HG03469 (cell line): ENCODE results near the gene NOC4L.

Experiments
- ATAC-seq: cut with Tn5 transposase; IDR thresholded peaks from one replicate; pipeline ENCODE4 v1.9.1; 2021; ENCODE audit warnings: mild to moderate bottlenecking, moderate library complexity, moderate number of reproducible peaks; ENCODE audit not compliant: unreplicated experiment

The NOC4L gene

DNA sequence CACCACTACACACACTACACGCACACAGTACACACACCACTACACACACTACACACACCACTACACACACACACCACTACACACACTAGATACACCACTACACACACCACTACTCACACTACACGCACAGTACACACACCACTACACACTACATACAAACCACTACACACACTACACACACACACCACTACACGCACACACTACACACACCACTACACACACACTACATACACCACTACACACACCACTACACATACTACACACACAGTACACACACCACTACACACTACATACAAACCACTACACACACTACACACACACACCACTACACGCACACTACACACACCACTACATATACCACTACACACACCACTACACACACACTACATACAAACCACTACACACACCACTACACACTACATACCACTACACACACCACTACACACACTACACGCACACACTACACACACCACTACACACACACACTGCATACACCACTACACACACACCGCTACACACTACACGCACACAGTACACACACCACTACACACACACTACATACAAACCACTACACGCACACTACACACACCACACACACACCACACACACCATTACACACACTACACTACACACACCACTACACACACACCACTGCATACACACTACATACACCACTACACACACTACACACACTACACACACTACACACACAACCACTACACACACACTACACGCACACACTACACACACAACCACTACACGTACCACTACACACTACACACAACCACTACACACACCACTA, 11.7 kb downstream of the NOC4L start:
- no peak for ATAC-seq

GRCh38 chr12:132156573-132157325, 12.5 kb downstream of the NOC4L start:
- ATAC-seq = no peak

- no peak for ATAC-seq
These were observed 13.6 kb downstream of the NOC4L start for GRCh38 chr12:132157733-132158409.

- ATAC-seq = no peak
These were observed 14.7 kb downstream of the NOC4L start for GRCh38 chr12:132158677-132159554.

- no peak for ATAC-seq
These were observed 15.3 kb downstream of the NOC4L start for GRCh38 chr12:132159555-132160003.

DNA sequence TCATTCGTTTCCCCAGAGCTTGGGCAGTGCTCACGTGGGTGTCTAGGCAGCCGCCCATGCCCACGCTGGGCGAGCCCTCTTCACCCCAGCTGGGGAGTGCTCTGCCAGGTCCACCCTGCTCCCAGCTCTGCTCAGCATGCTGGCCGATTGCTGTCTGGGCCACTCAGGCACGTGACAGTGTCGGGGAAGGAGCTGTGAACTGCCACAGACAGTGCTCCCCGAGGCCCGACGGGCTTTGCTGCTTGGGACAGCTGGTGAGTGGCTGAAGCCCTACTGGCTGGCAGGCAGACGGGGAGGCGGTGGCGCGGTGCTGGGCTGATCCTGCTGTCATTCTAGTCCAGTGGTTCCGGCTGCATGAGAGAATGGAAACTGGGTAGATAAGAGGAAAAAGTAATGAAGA, 15.8 kb downstream of the NOC4L start:
- no peak for ATAC-seq

DNA sequence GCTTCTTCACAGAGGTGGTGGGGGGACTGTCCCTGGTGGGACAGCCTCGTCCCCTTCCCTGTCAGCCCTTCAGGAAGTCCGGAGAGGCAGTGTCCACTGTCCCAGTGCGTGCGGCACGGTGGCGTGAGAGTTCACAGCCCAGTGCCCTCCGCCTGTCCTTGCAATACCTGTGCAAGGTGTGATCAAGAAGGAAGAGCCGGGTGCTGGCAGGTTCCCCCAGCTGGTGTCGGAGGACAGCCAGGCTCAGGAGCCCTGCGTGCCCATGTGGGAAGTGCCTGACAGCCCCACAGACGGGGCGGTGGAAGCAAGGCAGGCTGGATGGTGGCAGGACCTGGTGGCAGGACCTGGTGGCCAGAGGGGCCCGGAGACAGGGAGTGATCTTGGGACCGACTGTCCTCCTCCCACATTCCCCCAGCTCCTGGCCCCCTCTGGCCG, 16.4 kb downstream of the NOC4L start:
- no peak for ATAC-seq

- ATAC-seq = no peak
These were observed 17.0 kb downstream of the NOC4L start for GRCh38 chr12:132161036-132161781.

DNA sequence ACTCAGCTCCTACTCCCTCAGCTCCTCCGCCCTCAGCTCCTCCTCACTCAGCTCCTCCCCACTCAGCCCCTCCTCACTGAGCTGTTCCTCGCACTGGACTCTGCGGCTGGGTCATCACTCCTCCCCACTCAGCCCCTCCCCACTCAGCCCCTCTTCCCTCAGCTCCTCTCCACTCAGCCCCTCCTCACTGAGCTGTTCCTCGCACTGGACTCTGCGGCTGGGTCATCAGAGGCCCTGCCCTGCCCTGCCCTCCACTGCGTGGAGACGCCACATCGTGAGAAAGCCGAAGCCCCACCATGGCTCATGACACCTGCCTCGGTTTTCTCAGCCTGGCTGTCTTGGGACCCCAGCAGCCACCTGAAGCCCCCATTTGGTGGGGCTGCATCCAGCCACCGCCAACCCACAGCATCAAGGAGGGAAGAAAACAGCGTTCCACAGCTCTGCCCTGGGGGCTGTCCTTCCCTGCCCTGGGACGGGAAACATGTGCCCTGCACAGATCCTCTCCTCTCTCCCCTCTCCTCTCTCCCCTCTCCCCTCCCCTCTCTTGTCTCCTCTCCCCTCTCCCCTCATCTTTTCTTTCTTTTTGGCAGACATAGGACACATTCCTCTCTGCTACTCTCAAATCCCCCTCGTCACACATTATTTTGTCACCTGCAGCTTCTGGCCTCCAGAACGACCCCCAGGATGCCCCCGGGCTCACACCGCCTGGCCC, 17.7 kb downstream of the NOC4L start:
- no peak for ATAC-seq

DNA sequence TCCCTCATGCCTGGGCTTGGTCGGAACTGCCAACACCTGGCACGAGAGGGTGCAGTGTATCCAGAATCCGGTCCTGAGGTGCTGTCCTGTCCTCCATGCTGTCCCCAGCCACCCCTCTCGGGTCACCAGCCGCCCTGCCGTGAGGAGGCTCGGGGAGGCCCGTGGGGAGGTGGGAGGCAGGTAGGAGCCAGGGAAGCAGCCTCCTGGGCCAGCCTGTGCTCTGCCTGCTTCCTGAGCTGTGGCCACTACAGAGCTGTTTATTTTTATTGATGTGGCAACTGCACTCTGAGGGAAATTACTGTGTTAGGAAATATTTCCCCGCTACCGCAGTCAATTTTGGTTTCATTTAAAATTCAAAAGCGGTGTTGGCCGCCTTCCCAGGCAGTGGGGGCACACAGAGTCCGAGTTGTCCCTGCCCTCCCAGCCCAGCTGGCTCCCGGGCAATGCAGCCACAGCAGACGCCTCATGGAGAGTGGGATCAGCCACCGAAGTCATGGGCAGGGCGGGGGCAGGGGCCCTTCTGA, 18.3 kb downstream of the NOC4L start:
- ATAC-seq = no peak

DNA sequence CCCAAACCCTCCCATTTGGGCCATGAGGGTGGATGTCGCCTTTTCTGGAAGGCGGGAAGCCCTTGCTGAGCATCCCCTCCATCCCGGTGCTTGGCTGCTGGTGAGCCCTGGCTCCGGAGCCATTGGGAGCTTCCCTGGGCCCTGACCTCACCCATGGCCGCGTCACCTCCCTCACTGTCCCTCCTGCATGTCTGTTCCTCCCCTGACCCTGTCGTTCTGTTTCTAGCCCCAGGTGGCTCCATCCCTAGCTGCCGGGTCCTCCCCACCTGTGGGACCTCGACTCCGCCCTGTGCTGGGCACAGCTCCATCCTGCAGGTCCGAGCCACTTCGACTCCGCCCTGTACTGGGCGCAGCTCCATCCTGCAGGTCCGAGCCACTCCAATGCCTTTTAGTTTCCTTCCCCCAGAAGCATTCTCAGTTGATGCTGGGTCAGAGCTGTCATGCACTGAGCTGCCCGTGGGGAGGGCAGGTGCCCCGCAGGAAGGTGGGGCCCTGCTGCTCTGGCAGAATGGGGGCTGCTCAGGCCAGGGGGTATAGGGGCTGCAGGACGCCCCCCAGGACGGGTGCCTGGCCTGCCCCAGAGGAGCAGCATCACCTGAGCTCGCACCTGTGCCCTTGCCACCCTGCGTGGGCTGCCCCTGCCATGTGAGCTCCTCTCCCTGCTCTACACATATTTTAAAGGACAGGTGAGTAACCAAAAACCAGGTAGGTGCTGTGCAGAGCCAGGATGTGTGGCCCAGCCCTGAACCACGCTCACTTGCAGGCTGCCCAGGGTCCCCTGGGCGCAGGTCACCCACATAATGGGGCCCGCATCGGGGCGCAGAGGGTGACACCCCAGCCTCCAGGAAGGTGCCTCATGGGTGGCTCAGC, 19.0 kb downstream of the NOC4L start:
- no peak for ATAC-seq

- no peak for ATAC-seq
These were observed 19.6 kb downstream of the NOC4L start for GRCh38 chr12:132163911-132164288.

DNA sequence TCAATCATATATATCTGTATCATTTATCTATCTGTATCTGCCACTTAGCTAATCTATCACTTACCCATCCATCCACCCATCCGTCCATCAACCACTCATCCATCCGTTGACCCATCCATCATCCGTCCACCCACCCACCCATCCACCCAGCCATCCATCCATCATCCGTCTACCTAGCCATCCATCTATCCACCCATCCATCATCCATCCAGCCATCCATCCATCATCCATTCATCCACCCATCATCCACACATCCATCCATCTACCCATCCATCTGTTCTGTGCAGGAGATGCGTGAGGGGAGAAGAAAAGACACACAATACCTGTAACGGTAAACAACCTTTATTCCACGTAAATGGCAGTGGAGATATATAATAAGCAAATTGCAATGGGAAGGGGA, 20.2 kb downstream of the NOC4L start:
- no peak for ATAC-seq

DNA sequence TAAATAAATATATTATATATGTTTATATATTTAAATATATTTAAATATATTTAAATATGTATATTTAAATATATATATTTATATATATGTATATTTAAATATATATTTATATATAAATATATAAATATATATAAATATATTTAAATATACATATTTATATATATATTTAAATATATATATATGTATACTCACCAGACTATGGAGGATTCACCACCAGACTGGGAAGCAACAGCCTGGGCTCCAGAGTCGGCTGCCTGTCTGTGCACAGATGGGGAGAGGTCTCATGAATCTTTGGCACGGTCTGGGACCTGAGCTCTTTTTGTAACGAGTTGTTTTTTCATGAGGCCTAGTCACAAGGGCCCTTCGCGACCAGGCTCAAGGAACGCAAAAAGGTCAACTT, 21.3 kb downstream of the NOC4L start:
- ATAC-seq = no peak

GRCh38 chr12:132166093-132166492, 21.8 kb downstream of the NOC4L start:
- ATAC-seq = no peak

DNA sequence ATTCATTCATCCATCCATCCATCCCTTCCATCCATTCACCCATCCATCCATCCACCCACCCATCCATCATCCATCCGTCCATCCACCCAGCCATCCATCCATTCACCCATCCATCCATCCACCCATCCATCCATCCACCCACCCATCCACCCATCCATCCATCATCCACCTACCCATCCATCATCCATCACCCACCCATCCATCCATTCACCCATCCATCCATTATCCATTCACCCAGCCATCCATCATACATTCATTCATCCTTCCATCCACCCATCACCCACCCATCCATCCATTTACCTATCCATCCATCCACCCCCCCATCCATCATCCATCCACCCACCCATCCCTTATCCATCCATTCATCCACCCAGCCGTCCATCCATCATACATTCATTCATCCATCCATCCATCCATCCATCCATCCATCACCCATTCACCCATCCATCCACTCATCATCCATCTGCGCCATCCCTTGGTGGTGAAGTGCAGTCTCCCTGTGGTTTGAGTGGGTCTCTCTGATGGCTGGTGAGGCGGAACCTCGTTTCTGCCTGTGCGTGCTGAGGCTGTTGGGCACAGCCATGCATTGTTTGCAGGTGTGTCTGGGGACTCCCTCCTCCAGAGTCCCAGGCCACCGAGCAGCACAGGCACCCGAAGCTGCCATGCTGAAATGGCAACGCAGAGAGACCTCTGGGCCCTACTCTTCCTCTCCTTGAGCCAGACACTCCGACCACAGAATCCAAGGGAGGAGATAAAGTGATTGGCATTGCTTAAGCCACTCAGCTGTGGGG, 22.7 kb downstream of the NOC4L start:
- no peak for ATAC-seq

DNA sequence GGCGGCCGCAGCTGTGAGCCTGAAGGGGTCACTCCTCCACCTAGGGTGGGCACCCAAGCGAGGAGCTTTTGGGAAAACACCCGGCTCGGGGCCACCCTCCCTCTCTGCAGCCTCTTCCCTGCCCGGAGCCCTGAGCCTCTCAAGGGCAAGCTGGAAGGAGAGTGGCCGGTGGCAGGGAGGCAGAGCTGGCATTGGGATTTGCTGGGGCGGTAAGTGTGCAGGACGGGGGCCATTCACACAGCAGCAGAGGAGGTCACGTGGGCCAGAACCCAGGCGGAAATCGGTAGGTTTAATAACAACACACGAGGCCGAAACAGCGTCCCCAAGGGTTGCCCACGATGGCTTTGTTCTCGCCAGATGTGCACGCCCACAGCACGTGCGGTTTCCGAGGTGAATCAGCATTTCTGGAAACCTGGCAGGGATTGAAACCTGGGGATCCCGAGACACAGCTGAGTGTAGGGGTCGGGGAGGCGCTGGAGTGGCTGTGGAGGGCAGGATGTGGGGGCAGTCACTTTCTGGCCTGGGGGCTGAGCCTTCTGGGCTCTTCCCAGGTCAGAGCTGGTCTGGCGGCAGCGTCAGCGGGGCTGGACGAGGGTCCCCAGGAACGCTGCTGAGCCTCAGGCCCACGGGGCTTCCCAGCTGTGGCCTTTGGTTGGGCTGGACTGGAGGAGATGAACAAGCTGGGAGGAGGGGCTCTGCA, 23.5 kb downstream of the NOC4L start:
- no peak for ATAC-seq
